Head of caudate nucleus (tissue), 42 donors: Measurements from ENCODE around the gene MGAT4A.
"Not testable (repeated sequence)": the region's sequence is repeated elsewhere in the genome, so short reads cannot be mapped to it uniquely, and the experiment has no call there.

Source experiments
- DNase-seq, 42 donors: peaks; one replicate each; pipeline versions ENCODE4 v3.0.0 to v3.0.0-alpha.2; 2020 to 2021; ENCODE audit warnings: mixed read lengths in 7 of 42
- intact Hi-C: fragments of 100-400 bp; cut with DNase I; formaldehyde crosslinking; loops from one replicate; pipeline ENCODE4 v1.15.0; 2022

Gene MGAT4A

GRCh38 chr2:98761909-98762308, 31.0 kb upstream of the MGAT4A start:
- intact Hi-C loops: no loop called here

GRCh38 chr2:98761267-98761781, 30.4 kb upstream of the MGAT4A start:
- peak in 26 of 42 donors; percentile 21 to 79 (median 50) for DNase-seq
- intact Hi-C loops: no loop called here

More at GRCh38 chr2:98761909-98762308, 31.0 kb upstream of the MGAT4A start:
- DNase-seq: peak in 1 of 42 donors; percentile 8

- DNase-seq: no peak
- intact Hi-C loops: no loop called here
Measured at GRCh38 chr2:98759827-98760625, 29.1 kb upstream of the MGAT4A start.

DNA sequence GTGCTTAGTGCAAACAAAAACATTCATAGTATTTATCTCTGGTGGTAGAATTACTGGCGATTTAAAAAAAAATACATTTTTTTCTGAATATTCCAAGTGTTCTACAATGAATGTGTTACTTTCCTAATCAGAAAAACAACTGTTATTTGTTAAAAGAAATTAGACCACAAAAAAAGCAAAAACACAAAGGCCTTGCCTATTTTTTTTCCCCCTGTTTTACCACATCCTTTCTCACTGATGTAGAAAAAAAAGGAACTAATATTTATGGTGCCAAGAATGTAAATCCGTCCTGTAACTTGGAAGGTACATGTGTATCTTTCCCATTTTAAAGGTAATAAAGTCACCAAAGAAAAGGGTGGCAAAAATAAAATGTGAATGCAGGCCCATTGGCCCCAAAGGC, 28.4 kb upstream of the MGAT4A start:
- DNase-seq: no peak

GRCh38 chr2:98757904-98758421, 27.0 kb upstream of the MGAT4A start:
- peak in 30 of 42 donors; percentile 13 to 66 (median 45) for DNase-seq
- intact Hi-C loops: no loop called here

More for the DNA sequence above, 28.4 kb upstream of the MGAT4A start:
- intact Hi-C loops: no loop called here

GRCh38 chr2:98753801-98754200, 22.9 kb upstream of the MGAT4A start:
- no peak for DNase-seq
- intact Hi-C loops: no loop called here

DNA sequence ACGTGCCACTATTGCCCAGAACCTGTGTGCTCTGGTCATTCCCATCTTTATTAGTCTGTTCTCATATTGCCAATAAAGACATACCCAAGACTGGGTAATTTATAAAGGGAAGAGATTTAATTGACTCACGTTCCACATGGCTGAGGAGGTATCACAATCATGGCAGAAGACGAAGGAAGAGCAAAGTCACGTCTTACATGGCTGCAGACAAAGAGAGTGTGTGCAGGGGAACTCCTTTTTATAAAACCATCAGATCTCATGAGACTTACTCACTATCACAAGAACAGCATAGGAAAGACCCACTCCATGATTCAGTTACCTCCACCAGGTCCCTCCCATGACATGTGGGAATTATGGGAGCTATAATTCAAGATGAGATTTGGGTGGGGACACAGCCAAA, 21.8 kb upstream of the MGAT4A start:
- intact Hi-C loops, DNase-seq: not testable (repeated sequence)

GRCh38 chr2:98751748-98752147, 20.8 kb upstream of the MGAT4A start:
- intact Hi-C loops: no loop called here
- no peak for DNase-seq

- no peak for DNase-seq
Measured at GRCh38 chr2:98750593-98751282, 19.8 kb upstream of the MGAT4A start.

GRCh38 chr2:98749066-98749450, 18.1 kb upstream of the MGAT4A start:
- DNase-seq: peak in 9 of 42 donors; percentile 38 to 63 (median 48)
- intact Hi-C loops: no loop called here

More at GRCh38 chr2:98750593-98751282, 19.8 kb upstream of the MGAT4A start:
- intact Hi-C loops: no loop called here

DNA sequence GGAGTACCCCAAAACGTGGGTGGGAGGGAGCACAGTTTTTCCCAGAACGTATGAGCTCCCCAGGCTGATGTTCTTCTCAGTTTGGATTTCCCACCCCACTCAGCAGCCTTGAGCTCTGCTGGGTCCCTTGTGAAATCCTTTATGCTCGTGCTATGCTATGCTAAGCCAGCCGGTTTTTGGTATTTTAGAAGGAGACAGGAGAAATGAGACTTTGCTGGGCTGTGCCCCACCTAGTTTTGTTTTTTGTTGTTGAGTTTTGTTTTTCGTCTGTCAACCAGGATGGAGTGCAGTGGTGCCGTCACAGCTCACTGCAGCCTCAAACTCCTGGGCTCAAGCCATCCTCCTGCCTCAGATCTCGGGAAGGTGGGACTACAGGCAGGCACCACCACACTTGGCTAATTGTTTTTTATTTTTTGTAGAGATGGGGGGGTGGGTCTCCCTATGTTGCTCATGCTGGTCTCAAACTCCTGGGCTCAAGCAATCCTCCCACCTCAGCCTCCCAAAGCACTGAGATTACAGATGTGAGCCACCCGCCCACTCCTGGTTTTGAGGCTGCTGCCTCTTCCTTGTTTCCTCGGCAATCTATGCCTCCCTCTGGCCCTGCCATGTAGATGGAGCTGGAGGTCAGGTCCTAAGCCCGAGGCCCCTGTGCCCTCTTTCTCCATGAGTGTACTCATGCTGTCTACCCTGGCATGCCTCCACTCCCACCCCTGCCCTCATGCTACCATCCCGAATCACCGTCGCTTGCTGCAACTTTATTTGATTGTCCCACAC, 17.5 kb upstream of the MGAT4A start:
- no peak for DNase-seq
- intact Hi-C loops: no loop called here

DNA sequence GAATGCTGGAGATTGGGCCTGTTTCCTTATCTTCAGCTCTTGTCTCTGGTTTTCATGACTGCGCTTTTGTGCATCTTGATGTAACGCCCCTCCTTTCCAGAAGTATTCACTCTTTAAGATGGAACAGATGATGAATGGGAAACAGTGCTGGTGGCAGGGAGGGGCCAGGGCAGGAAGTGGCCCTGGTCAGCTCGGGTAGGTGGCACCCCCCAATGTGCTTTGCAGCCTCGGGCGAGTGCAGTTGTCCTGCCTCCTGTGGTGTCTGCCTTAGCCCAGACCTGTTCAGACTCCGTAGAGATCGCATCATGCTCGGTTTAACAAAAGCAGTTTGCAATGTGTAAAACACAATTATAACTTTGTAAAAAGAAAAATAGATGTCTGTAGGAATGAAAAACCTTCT, 17.0 kb upstream of the MGAT4A start:
- no peak for DNase-seq
- intact Hi-C loops: no loop called here

GRCh38 chr2:98746426-98746825, 15.5 kb upstream of the MGAT4A start:
- no peak for DNase-seq
- intact Hi-C loops: no loop called here

DNA sequence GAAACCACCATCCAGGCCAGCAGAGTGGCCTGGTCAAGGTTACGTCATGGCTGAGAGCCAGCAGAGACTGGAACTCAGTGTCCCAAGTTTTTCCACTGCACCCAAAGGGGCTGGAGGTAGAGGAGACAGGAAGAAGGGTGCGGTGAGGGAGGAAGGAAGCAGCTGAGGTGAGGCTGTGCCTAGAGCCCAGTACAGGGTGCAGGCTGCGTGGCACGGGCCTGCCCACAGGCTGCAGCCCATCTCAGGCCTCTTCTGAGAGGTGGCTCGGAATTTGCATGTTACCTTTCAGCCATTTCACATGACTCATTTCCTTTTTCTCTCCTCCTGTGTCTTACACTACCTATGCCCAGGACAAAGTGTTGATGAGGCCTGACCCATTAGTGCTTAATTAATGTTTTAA, 13.7 kb upstream of the MGAT4A start:
- intact Hi-C loops: no loop called here
- DNase-seq: peak in 1 of 42 donors; percentile 18

GRCh38 chr2:98743835-98744234, 12.9 kb upstream of the MGAT4A start:
- intact Hi-C loops: no loop called here
- DNase-seq: no peak

DNA sequence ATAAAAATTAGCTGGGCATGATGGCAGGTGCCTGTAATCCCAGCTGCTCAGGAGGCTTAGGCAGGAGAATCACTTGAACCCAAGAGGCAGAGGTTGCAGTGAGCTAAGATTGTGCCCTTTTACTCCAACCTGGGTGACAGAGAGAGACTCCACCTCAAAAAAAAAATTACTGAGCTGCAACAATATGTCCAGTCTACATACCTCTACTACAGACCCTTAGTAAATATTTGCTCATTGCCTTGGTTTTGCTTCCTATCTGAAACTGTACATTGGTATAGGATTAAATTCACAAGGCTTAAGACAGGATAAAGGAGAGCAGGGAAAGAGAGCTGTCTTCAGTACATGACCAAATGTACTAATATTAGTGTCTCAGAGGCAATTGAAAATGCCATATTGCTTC, 8.1 kb upstream of the MGAT4A start:
- no peak for DNase-seq
- intact Hi-C loops: no loop called here

- DNase-seq: peak in 4 of 42 donors; percentile 40 to 55 (median 44)
- intact Hi-C loops: no loop called here
Measured at GRCh38 chr2:98738304-98738703, 7.4 kb upstream of the MGAT4A start.

GRCh38 chr2:98737848-98738247, 6.9 kb upstream of the MGAT4A start:
- DNase-seq: no peak
- intact Hi-C loops: no loop called here

- peak in 1 of 42 donors; percentile 14 for DNase-seq
- intact Hi-C loops: no loop called here
Measured at GRCh38 chr2:98736464-98736889, 5.5 kb upstream of the MGAT4A start.
